G401.6 (cell line): ENCODE results near the gene PRKAG2.

ENCODE experiments used
- FAIRE-seq: peaks from 2 replicates; lab custom pipeline; 2012; peaks lifted over from hg19 to GRCh38; lab: Jason Lieb, UNC

PRKAG2 gene

GRCh38 chr7:151866028-151866427, 10.9 kb downstream of the PRKAG2 start:
- FAIRE-seq = no peak

GRCh38 chr7:151865070-151865670, 11.7 kb downstream of the PRKAG2 start:
- no peak for FAIRE-seq

- no peak for FAIRE-seq
Observed at GRCh38 chr7:151864561-151864960, 12.4 kb downstream of the PRKAG2 start.

GRCh38 chr7:151864081-151864480, 12.8 kb downstream of the PRKAG2 start:
- FAIRE-seq = no peak

- FAIRE-seq = no peak
Observed at GRCh38 chr7:151863386-151864079, 13.4 kb downstream of the PRKAG2 start.

GRCh38 chr7:151862606-151863381, 14.1 kb downstream of the PRKAG2 start:
- no peak for FAIRE-seq

GRCh38 chr7:151861881-151862280, 15.0 kb downstream of the PRKAG2 start:
- FAIRE-seq = no peak

GRCh38 chr7:151860771-151861170, 16.1 kb downstream of the PRKAG2 start:
- no peak for FAIRE-seq

GRCh38 chr7:151859948-151860685, 16.8 kb downstream of the PRKAG2 start:
- FAIRE-seq = no peak

- no peak for FAIRE-seq
Observed at GRCh38 chr7:151859111-151859947, 17.6 kb downstream of the PRKAG2 start.

GRCh38 chr7:151858456-151858855, 18.5 kb downstream of the PRKAG2 start:
- FAIRE-seq = no peak

- no peak for FAIRE-seq
Observed at GRCh38 chr7:151857866-151858450, 19.0 kb downstream of the PRKAG2 start.

- no peak for FAIRE-seq
Observed at GRCh38 chr7:151857412-151857811, 19.5 kb downstream of the PRKAG2 start.

- no peak for FAIRE-seq
Observed at GRCh38 chr7:151856516-151856915, 20.4 kb downstream of the PRKAG2 start.

GRCh38 chr7:151856098-151856497, 20.8 kb downstream of the PRKAG2 start:
- FAIRE-seq = no peak

GRCh38 chr7:151854720-151855071, 22.2 kb downstream of the PRKAG2 start:
- no peak for FAIRE-seq

GRCh38 chr7:151853896-151854719, 22.8 kb downstream of the PRKAG2 start:
- FAIRE-seq = no peak

- no peak for FAIRE-seq
Observed at GRCh38 chr7:151852486-151853396, 24.2 kb downstream of the PRKAG2 start.

- FAIRE-seq = no peak
Observed at GRCh38 chr7:151851782-151852181, 25.1 kb downstream of the PRKAG2 start.
